Neural cell (in vitro differentiated cells): Measurements from ENCODE around the gene FNDC3B. TPM values are rescaled to one million over a fixed set of nuclear protein-coding genes. Genes with fewer than 3 reads are reported as not detected.

Source experiments
- H2AFZ ChIP-seq: fragments of 200-600, 300-800 bp; sonication (generic), shearing (Covaris generic); 2 replicates; pipeline ENCODE4 v1.6.0; 2014; ENCODE audit warnings: low read depth, mild to moderate bottlenecking, antibody characterized with exemption, low read length, moderate library complexity
- H3F3A ChIP-seq: fragments of 200-600 bp; shearing (Covaris generic); 2 replicates; pipeline ENCODE4 v1.6.1; 2016; ENCODE audit warnings: mild to moderate bottlenecking, moderate library complexity, mixed read lengths, antibody characterized with exemption, low read length; ENCODE audit not compliant: insufficient read depth, poor library complexity, severe bottlenecking
- H3K27ac ChIP-seq: fragments of 200-600, 300-800 bp; sonication (generic), shearing (Covaris generic); 2 replicates; pipeline ENCODE4 v1.5.1; 2014; ENCODE audit warnings: mild to moderate bottlenecking, low read length, moderate library complexity
- H3K27me3 ChIP-seq: fragments of 300-800, 200-600 bp; sonication (generic), shearing (Covaris generic); 2 replicates; pipeline ENCODE4 v1.6.0; 2014; ENCODE audit warnings: mild to moderate bottlenecking, low read depth, low read length, moderate library complexity; ENCODE audit not compliant: insufficient read depth
- H3K36me3 ChIP-seq: fragments of 300-800, 200-600 bp; sonication (generic), shearing (Covaris generic); 2 replicates; pipeline ENCODE4 v1.5.1; 2014; ENCODE audit warnings: mild to moderate bottlenecking, antibody characterized with exemption, low read length, moderate library complexity; ENCODE audit not compliant: insufficient read depth
- H3K4me2 ChIP-seq: fragments of 300-800, 200-600 bp; sonication (generic), shearing (Covaris generic); 2 replicates; pipeline ENCODE4 v1.6.0; 2014; ENCODE audit warnings: mild to moderate bottlenecking, low read length
- H3K4me3 ChIP-seq: fragments of 300-800, 200-600 bp; sonication (generic), shearing (Covaris generic); 2 replicates; pipeline ENCODE4 v1.5.1; 2014; ENCODE audit warnings: mild to moderate bottlenecking, low read length, moderate library complexity
- H3K79me2 ChIP-seq: fragments of 200-600 bp; shearing (Covaris generic); replicated peaks from 2 replicates; pipeline ENCODE4 v1.6.0; 2014; ENCODE audit warnings: mild to moderate bottlenecking, low read length, moderate library complexity; ENCODE audit not compliant: insufficient read depth
- H3K9ac ChIP-seq: fragments of 300-800, 200-600 bp; sonication (generic), shearing (Covaris generic); 2 replicates; pipeline ENCODE4 v1.6.1; 2016; ENCODE audit warnings: mild to moderate bottlenecking, low read length, mixed read lengths
- H3K9me2 ChIP-seq: fragments of 200-600 bp; shearing (Covaris generic); 2 replicates; pipeline ENCODE4 v1.6.1; 2016; ENCODE audit warnings: mild to moderate bottlenecking, low read length, mixed read lengths; ENCODE audit not compliant: insufficient read depth
- H3K9me3 ChIP-seq: fragments of 200-600, 300-800 bp; sonication (generic), shearing (Covaris generic); 2 replicates; pipeline ENCODE4 v1.6.1; 2016; ENCODE audit warnings: mild to moderate bottlenecking, mixed run types, low read length, moderate library complexity, mixed read lengths
- H4K20me1 ChIP-seq: fragments of 200-600 bp; shearing (Covaris generic); 2 replicates; pipeline ENCODE4 v1.6.1; 2016; ENCODE audit warnings: mild to moderate bottlenecking, mixed run types; ENCODE audit not compliant: insufficient read depth
- CTCF ChIP-seq: fragments of 450-650 bp; IDR thresholded peaks from 2 replicates; pipeline ENCODE4 v1.5.1; 2014; ENCODE audit warnings: antibody characterized with exemption, mild to moderate bottlenecking, moderate library complexity; ENCODE audit not compliant: poor library complexity, severe bottlenecking
- EP300 ChIP-seq: fragments of 450-650 bp; conservative IDR thresholded peaks from 2 replicates; pipeline ENCODE4 v1.6.1; 2014; ENCODE audit warnings: antibody characterized with exemption, mild to moderate bottlenecking, moderate library complexity; ENCODE audit not compliant: poor library complexity, severe bottlenecking
- EZH2 ChIP-seq: fragments of 200-600, 300-800 bp; shearing (Covaris generic), sonication (generic); IDR thresholded peaks from 2 replicates; pipeline ENCODE4 v1.6.1; 2014; ENCODE audit warnings: antibody characterized with exemption, low read length, borderline replicate concordance, mild to moderate bottlenecking; ENCODE audit not compliant: insufficient read depth, poor library complexity, severe bottlenecking
- MXI1 ChIP-seq: fragments of 450-650 bp; conservative IDR thresholded peaks from 2 replicates; pipeline ENCODE4 v1.6.1; 2014; ENCODE audit warnings: antibody characterized with exemption, mild to moderate bottlenecking; ENCODE audit not compliant: poor library complexity, severe bottlenecking
- POLR2AphosphoS5 ChIP-seq: IDR thresholded peaks from 2 replicates; pipeline ENCODE4 v1.6.1; 2012
- RAD21 ChIP-seq: fragments of 450-650 bp; conservative IDR thresholded peaks from 2 replicates; pipeline ENCODE4 v1.6.1; 2014; ENCODE audit warnings: antibody characterized with exemption, mild to moderate bottlenecking, moderate library complexity
- REST ChIP-seq: IDR thresholded peaks from 2 replicates; pipeline ENCODE4 v1.6.1; 2012; ENCODE audit warnings: borderline replicate concordance
- SMC3 ChIP-seq: fragments of 450-650 bp; conservative IDR thresholded peaks from 2 replicates; pipeline ENCODE4 v1.6.1; 2014; ENCODE audit warnings: antibody characterized with exemption, mild to moderate bottlenecking, moderate library complexity; ENCODE audit not compliant: poor library complexity
- TAF1 ChIP-seq: IDR thresholded peaks from 2 replicates; pipeline ENCODE4 v1.6.1; 2012; ENCODE audit warnings: low read depth
- polyA plus RNA-seq: library from polyadenylated mRNA; depleted of rRNA; stranded (reverse); fragments of >200 nt; gene quantifications from 2 replicates; pipeline ENCODE4 v1.2.3, GENCODE V29; 2014

Gene FNDC3B
- polyA plus RNA-seq, 1 donor from 2014 or later = 4.9 TPM

GRCh38 chr3:172323894-172324610, 284.7 kb downstream of the FNDC3B start:
- Histone ChIP-seq H3K79me2 (no peaks in the 10 kb centered on the region), H3K27ac (no peak overlapping the region), H4K20me1 (no peaks in the 10 kb centered on the region), H3K36me3 (no peaks in the 10 kb centered on the region), H3K4me2 (no peak overlapping the region), H3K9me3 (no peaks in the 10 kb centered on the region), H3K4me3 (no peak overlapping the region), H3F3A (no peaks in the 10 kb centered on the region), H2AFZ (no peak overlapping the region), H3K9me2 (no peaks in the 10 kb centered on the region), H3K27me3 (no peaks in the 10 kb centered on the region), H3K9ac (no peak overlapping the region)
- no peak for TF ChIP-seq MXI1
- no peak for TF ChIP-seq POLR2AphosphoS5
- no peak for TF ChIP-seq EP300
- TF ChIP-seq TAF1 = no peak
- no peak for TF ChIP-seq RAD21
- no peak for TF ChIP-seq CTCF
- no peak for TF ChIP-seq REST
- no peak for TF ChIP-seq EZH2
- TF ChIP-seq SMC3 = no peak

- Histone ChIP-seq H4K20me1 (no peaks in the 10 kb centered on the region), H3K36me3 (no peaks in the 10 kb centered on the region), H3K9me2 (no peaks in the 10 kb centered on the region), H3F3A (no peaks in the 10 kb centered on the region), H3K4me2 (no peak overlapping the region), H2AFZ (no peak overlapping the region), H3K9me3 (no peaks in the 10 kb centered on the region), H3K27ac (no peak overlapping the region), H3K4me3 (no peak overlapping the region), H3K27me3 (no peaks in the 10 kb centered on the region), H3K79me2 (no peaks in the 10 kb centered on the region), H3K9ac (no peak overlapping the region)
- TF ChIP-seq MXI1 (no peak), SMC3 (no peak), TAF1 (no peak), CTCF (no peak), EP300 (no peak), EZH2 (no peak), POLR2AphosphoS5 (no peak), REST (no peak), RAD21 (no peak)
Observed at GRCh38 chr3:172324611-172325203, 285.3 kb downstream of the FNDC3B start.
